HepG2 (cell line): Measurements from ENCODE around the gene WBP1. TPM values are rescaled to one million over a fixed set of nuclear protein-coding genes. Genes with fewer than 3 reads are reported as not detected.

Experiments used
- ATF4 ChIP-seq, 2 experiments: fragments of 450-650 bp in 1 of 2; sonication (generic) in 1 of 2; formaldehyde crosslinking; IDR thresholded peaks; 2 replicates each; pipeline versions ENCODE4 v1.5.0 to v1.8.0; 2020 to 2022; ENCODE audit warnings: mild to moderate bottlenecking in 1 of 2, missing genetic modification reagents in 1 of 2
- ATM ChIP-seq: fragments of 450-650 bp; IDR thresholded peaks from 2 replicates; pipeline ENCODE4 v1.7.1; 2017; ENCODE audit warnings: mild to moderate bottlenecking, borderline replicate concordance
- BORCS8-MEF2B ChIP-seq: sonication (generic); formaldehyde crosslinking; IDR thresholded peaks from 2 replicates; pipeline ENCODE4 v1.8.0; 2022; ENCODE audit warnings: mild to moderate bottlenecking, missing genetic modification reagents
- EZH2 ChIP-seq: conservative IDR thresholded peaks from 2 replicates; pipeline ENCODE4 v1.6.1; 2012; ENCODE audit warnings: mild to moderate bottlenecking, low read depth, low read length, moderate library complexity
- FLYWCH1 ChIP-seq: sonication (generic); formaldehyde crosslinking; IDR thresholded peaks from 2 replicates; pipeline ENCODE4 v1.8.1; 2023; ENCODE audit warnings: mild to moderate bottlenecking, missing genetic modification reagents
- HHEX ChIP-seq: IDR thresholded peaks from 2 replicates; pipeline ENCODE4 v1.6.1; 2016; ENCODE audit warnings: control low read depth
- IRF9 ChIP-seq: sonication (generic); formaldehyde crosslinking; IDR thresholded peaks from 2 replicates; pipeline ENCODE4 v1.8.0; 2022; ENCODE audit warnings: missing genetic modification reagents, mild to moderate bottlenecking, borderline replicate concordance
- KLF16 ChIP-seq, 2 experiments: sonication (generic) in 1 of 2; formaldehyde crosslinking in 1 of 2; IDR thresholded peaks; 2 replicates each; pipeline versions ENCODE4 v1.6.1 to v1.8.0; 2016 to 2023; ENCODE audit warnings: missing genetic modification reagents in 2 of 2, missing compliant biosample characterization in 1 of 2
- KMT2A ChIP-seq: sonication (generic); formaldehyde crosslinking; IDR thresholded peaks from 2 replicates; pipeline ENCODE4 v1.4.0; 2020; ENCODE audit warnings: missing genetic modification reagents
- MTF1 ChIP-seq: sonication (generic); formaldehyde crosslinking; IDR thresholded peaks from 2 replicates; pipeline ENCODE4 v1.5.0; 2020; ENCODE audit warnings: missing genetic modification reagents
- RARA ChIP-seq: IDR thresholded peaks from 2 replicates; pipeline ENCODE4 v1.6.1; 2016; ENCODE audit warnings: missing genetic modification reagents, missing compliant biosample characterization
- RCOR2 ChIP-seq: IDR thresholded peaks from 2 replicates; pipeline ENCODE4 v1.6.1; 2016; ENCODE audit warnings: missing biosample characterization, missing genetic modification reagents
- REXO4 ChIP-seq: sonication (generic); formaldehyde crosslinking; IDR thresholded peaks from 2 replicates; pipeline ENCODE4 v1.8.0; 2022; ENCODE audit warnings: missing genetic modification reagents, mild to moderate bottlenecking, borderline replicate concordance
- TCF7L2 ChIP-seq: IDR thresholded peaks from 2 replicates; pipeline ENCODE4 v1.6.1; 2011; ENCODE audit warnings: mild to moderate bottlenecking, low read depth, low read length, moderate library complexity
- ZBTB38 ChIP-seq: sonication (generic); formaldehyde crosslinking; IDR thresholded peaks from 2 replicates; pipeline ENCODE4 v1.5.1; 2020; ENCODE audit warnings: mild to moderate bottlenecking, missing genetic modification reagents
- ZFX ChIP-seq: sonication (generic); formaldehyde crosslinking; IDR thresholded peaks from 2 replicates; pipeline ENCODE4 v1.4.0; 2020; ENCODE audit warnings: mild to moderate bottlenecking, low read depth, missing genetic modification reagents, moderate library complexity
- ZNF260 ChIP-seq: sonication (generic); formaldehyde crosslinking; IDR thresholded peaks from 2 replicates; pipeline ENCODE4 v1.4.0; 2020; ENCODE audit warnings: missing genetic modification reagents, low read depth, mild to moderate bottlenecking, borderline replicate concordance
- ZNF616 ChIP-seq: sonication (generic); formaldehyde crosslinking; IDR thresholded peaks from 2 replicates; pipeline ENCODE4 v1.5.0; 2020; ENCODE audit warnings: low read depth, mild to moderate bottlenecking, missing genetic modification reagents
- ZNF724P ChIP-seq: sonication (generic); formaldehyde crosslinking; IDR thresholded peaks from 2 replicates; pipeline ENCODE4 v1.8.0; 2022; ENCODE audit warnings: missing genetic modification reagents, borderline replicate concordance
- ZNF75D ChIP-seq: sonication (generic); formaldehyde crosslinking; IDR thresholded peaks from 2 replicates; pipeline ENCODE4 v1.8.1; 2023; ENCODE audit warnings: missing genetic modification reagents, mild to moderate bottlenecking, borderline replicate concordance
- ZNF800 ChIP-seq: sonication (generic); formaldehyde crosslinking; IDR thresholded peaks from 2 replicates; pipeline ENCODE4 v1.4.0; 2020; ENCODE audit warnings: missing genetic modification reagents
- ZSCAN20 ChIP-seq: sonication (generic); formaldehyde crosslinking; IDR thresholded peaks from 2 replicates; pipeline ENCODE4 v1.4.0; 2020; ENCODE audit warnings: missing genetic modification reagents, mild to moderate bottlenecking, borderline replicate concordance
- polyA plus RNA-seq, 8 experiments: library from polyadenylated mRNA; depleted of rRNA in 3 of 8; stranded (reverse) in 7 of 8; unstranded in 1 of 8; fragments of >200 nt; fragmentation: Illumina TruSeq in 4 of 8; extraction: Trizol in 4 of 8; gene quantifications; 2 replicates each; pipeline versions ENCODE4 v1.2.1 to v1.2.3, GENCODE V29; 2011 to 2016; ENCODE audit warnings: low read depth in 4 of 8, missing spikeins in 1 of 8, mixed read lengths in 1 of 8; ENCODE audit not compliant: insufficient read depth in 1 of 8
- total RNA-seq, 5 experiments: library from RNA; depleted of rRNA; stranded (reverse); fragments of >200 nt; fragmentation: Illumina TruSeq; extraction: Trizol; gene quantifications; 2 replicates each; pipeline ENCODE4 v1.2.3, GENCODE V29; 2016; ENCODE audit warnings: low read depth in 1 of 5
- TF ChIP-seq, protein P1 (sequence below): fragments of 450-650 bp; IDR thresholded peaks from 2 replicates; pipeline ENCODE4 v1.6.1; 2016

The WBP1 gene
- total and polyA plus RNA-seq, 2 of the 13 experiments (the other 11 are each of a cell fraction or from before 2014, with no cell fraction given): 38.8 to 85.7 TPM

DNA sequence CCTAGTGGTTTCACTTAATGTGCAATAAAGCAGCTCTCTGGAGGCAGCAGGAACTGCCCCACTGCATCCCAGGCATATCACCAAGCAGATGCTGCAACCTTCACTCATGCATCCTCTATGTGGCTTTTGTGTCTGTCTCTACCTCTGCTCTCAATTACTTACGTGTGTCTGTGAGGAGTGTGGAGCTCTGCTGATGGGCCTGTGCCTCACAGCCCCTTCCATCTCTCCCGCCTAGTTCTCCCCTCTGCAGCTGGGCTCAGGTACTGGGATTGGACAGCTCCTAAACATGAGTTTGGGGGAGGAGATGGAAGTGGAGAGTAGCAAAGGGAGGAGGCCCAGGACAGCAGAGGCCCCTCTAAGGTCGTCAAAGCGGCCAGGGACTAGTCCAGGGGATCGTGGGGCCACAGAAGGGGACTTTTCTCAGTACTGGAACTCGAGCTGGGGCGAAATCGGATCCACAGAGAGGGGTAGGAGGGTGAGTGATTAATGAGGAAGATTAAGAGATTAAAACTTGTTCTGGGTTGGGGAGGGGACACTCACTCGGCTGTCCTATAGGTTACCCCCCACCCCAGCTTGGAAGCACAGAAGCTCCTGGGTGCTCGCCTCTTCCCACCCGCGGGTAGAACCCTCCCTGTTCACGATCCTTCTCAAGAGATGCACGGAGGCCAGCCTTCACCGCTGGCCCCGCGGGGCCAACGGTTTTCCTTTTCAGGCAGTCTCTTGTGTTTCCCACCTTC lies 43.3 kb downstream of the WBP1 start (continued):
- peak; percentile 62; the same call in 1 of the 2 replicates for TF ChIP-seq BORCS8-MEF2B (CRISPR knock-in tag)
- no peak for TF ChIP-seq REXO4
- TF ChIP-seq RCOR2 (CRISPR knock-in tag): no peak
- no peak for TF ChIP-seq ZNF800 (CRISPR knock-in tag)
- TF ChIP-seq ATF4 (CRISPR knock-in tag; IDR thresholded peaks at IDR 0.05): no peak
- no peak for TF ChIP-seq ZNF724P (CRISPR knock-in tag)
- TF ChIP-seq RARA (CRISPR knock-in tag): no peak
- no peak for TF ChIP-seq KLF16 (CRISPR knock-in tag; IDR thresholded peaks at IDR 0.05)
- TF ChIP-seq, protein P1, sequence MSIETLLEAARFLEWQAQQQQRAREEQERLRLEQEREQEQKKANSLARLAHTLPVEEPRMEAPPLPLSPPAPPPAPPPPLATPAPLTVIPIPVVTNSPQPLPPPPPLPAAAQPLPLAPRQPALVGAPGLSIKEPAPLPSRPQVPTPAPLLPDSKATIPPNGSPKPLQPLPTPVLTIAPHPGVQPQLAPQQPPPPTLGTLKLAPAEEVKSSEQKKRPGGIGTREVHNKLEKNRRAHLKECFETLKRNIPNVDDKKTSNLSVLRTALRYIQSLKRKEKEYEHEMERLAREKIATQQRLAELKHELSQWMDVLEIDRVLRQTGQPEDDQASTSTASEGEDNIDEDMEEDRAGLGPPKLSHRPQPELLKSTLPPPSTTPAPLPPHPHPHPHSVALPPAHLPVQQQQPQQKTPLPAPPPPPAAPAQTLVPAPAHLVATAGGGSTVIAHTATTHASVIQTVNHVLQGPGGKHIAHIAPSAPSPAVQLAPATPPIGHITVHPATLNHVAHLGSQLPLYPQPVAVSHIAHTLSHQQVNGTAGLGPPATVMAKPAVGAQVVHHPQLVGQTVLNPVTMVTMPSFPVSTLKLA: no peak
- no peak for TF ChIP-seq ZSCAN20 (CRISPR knock-in tag)
- 0 out of 2 replicates have a peak, but pooled peaks have one; percentile 37 for TF ChIP-seq KMT2A (CRISPR knock-in tag)
- TF ChIP-seq FLYWCH1: no peak
- no peak for TF ChIP-seq ATM
- TF ChIP-seq ZBTB38: no peak
- no peak; the same call in none of the 2 replicates for TF ChIP-seq ZFX (CRISPR knock-in tag)
- TF ChIP-seq IRF9 (CRISPR knock-in tag): peak; percentile 14; the same call in 1 of the 2 replicates
- no peak for TF ChIP-seq TCF7L2
- no peak for TF ChIP-seq EZH2
- no peak for TF ChIP-seq MTF1
- TF ChIP-seq ZNF616 (CRISPR knock-in tag): 0 out of 2 replicates have a peak, but pooled peaks have one; percentile 10
- TF ChIP-seq HHEX (CRISPR knock-in tag): no peak
- no peak for TF ChIP-seq ZNF260 (CRISPR knock-in tag)
- TF ChIP-seq ZNF75D: no peak
